Heart left ventricle (tissue), 13 donors: Measurements from ENCODE around the gene THAP2.

Experiments used
- CTCF ChIP-seq, 12 donors: fragments of 200-600 bp; sonication (generic) in 4 of 12; IDR thresholded peaks; one replicate each; pipeline versions ENCODE4 v1.5.0 to v1.8.0; 2018 to 2022; ENCODE audit warnings: antibody characterized with exemption in 12 of 12, mild to moderate bottlenecking in 5 of 12
- POLR2A ChIP-seq, 2 donors: fragments of 450-650 bp; IDR thresholded peaks; one replicate each; pipeline ENCODE4 v1.6.1; 2017; ENCODE audit warnings: antibody characterized with exemption in 2 of 2, mild to moderate bottlenecking in 2 of 2, moderate library complexity in 2 of 2
- donor health status: ischemic (EF 13 %, LVEDD 7.1; RV severe dilation, severe dysfunction).
- donor health status: DM: no; HTN: yes; CAD: no.
- donor health status: DM: no; HTN: no; CAD: no.
- donor health status: ischemic (EF 25% LVEDD 6.9; RV normal size, moderate dysfunction).
- donor health status: ischemic (EF 25% LVEDD 5.7; RV mildly dilated, moderate dysfunction).
- donor health status: ischemic (EF 35%, LVEDD 5.7; RV mildly dilated, moderate dysfunction).
- donor health status: nonischemic (EF 11% LVEDD 7.7; RV severe dilation, severe dysfunction).
- donor health status: DM: yes; HTN: yes; CAD: no.
- donor health status: PGD.
- donor health status: ischemic (EF 29% LVEDD 5.4; RV normal size, mild dysfunction).
- donor health status: nonischemic (EF 23%, LVEDD 6.1; RV moderate dilation, normal function).

- TF ChIP-seq CTCF (IDR thresholded peaks at IDR 0.05) (no peak), POLR2A (IDR thresholded peaks at IDR 0.05) (no peak)
Observed at GRCh38 chr12:71649401-71649800, 14.7 kb upstream of the THAP2 start.
